ENCODE results near the gene TMPRSS4.

TMPRSS4 gene

GRCh38 chr11:118067006-118067405, 9.9 kb upstream of the TMPRSS4 start:
- no peak overlapping the region for H3K9ac ChIP-seq (ENCODE audit: low read depth, low read length)
- H3K27me3 ChIP-seq (ENCODE audit: control insufficient read depth, insufficient read depth, low read length), result no peaks in the 10 kb centered on the region
- H3K4me1 ChIP-seq (ENCODE audit: control insufficient read depth, insufficient read depth, low read length), result peaks cover 4% of the 10 kb centered on the region; the same call in 1 of the 2 replicates
- H3K9me3 ChIP-seq (ENCODE audit: control insufficient read depth, insufficient read depth, low read length), result no peaks in the 10 kb centered on the region
- H3K4me3 ChIP-seq (ENCODE audit: low read depth, low read length), result no peak overlapping the region
- no peak overlapping the region for H3K27ac ChIP-seq (ENCODE audit: low read depth, low read length)
- H3K36me3 ChIP-seq (ENCODE audit: control insufficient read depth, insufficient read depth, low read length), result no peaks in the 10 kb centered on the region

GRCh38 chr11:118068206-118068944, 8.5 kb upstream of the TMPRSS4 start:
- no peaks in the 10 kb centered on the region for H3K27me3 ChIP-seq (ENCODE audit: control insufficient read depth, insufficient read depth, low read length)
- H3K9me3 ChIP-seq (ENCODE audit: control insufficient read depth, insufficient read depth, low read length), result no peaks in the 10 kb centered on the region
- no peaks in the 10 kb centered on the region for H3K36me3 ChIP-seq (ENCODE audit: control insufficient read depth, insufficient read depth, low read length)
- no peak overlapping the region for H3K4me3 ChIP-seq (ENCODE audit: low read depth, low read length)
- H3K9ac ChIP-seq (ENCODE audit: low read depth, low read length), result no peak overlapping the region
- H3K4me1 ChIP-seq (ENCODE audit: control insufficient read depth, insufficient read depth, low read length), result peaks cover 4% of the 10 kb centered on the region; the same call in 1 of the 2 replicates
- H3K27ac ChIP-seq (ENCODE audit: low read depth, low read length), result no peak overlapping the region

- H3K4me3 ChIP-seq (ENCODE audit: low read depth, low read length), result no peak overlapping the region
- no peaks in the 10 kb centered on the region for H3K27me3 ChIP-seq (ENCODE audit: control insufficient read depth, insufficient read depth, low read length)
- H3K9ac ChIP-seq (ENCODE audit: low read depth, low read length), result no peak overlapping the region
- no peak overlapping the region for H3K27ac ChIP-seq (ENCODE audit: low read depth, low read length)
- peaks cover 4% of the 10 kb centered on the region; the same call in 1 of the 2 replicates for H3K4me1 ChIP-seq (ENCODE audit: control insufficient read depth, insufficient read depth, low read length)
- no peaks in the 10 kb centered on the region for H3K36me3 ChIP-seq (ENCODE audit: control insufficient read depth, insufficient read depth, low read length)
- H3K9me3 ChIP-seq (ENCODE audit: control insufficient read depth, insufficient read depth, low read length), result no peaks in the 10 kb centered on the region
Observed at GRCh38 chr11:118068945-118069612, 7.8 kb upstream of the TMPRSS4 start.

- Histone ChIP-seq H3K4me3 (ENCODE audit: low read depth, low read length) (no peak overlapping the region), H3K27me3 (ENCODE audit: control insufficient read depth, insufficient read depth, low read length) (no peaks in the 10 kb centered on the region), H3K36me3 (ENCODE audit: control insufficient read depth, insufficient read depth, low read length) (no peaks in the 10 kb centered on the region), H3K4me1 (ENCODE audit: control insufficient read depth, insufficient read depth, low read length) (peaks cover 7% of the 10 kb centered on the region; the same call in 1 of the 2 replicates), H3K27ac (ENCODE audit: low read depth, low read length) (no peak overlapping the region), H3K9ac (ENCODE audit: low read depth, low read length) (no peak overlapping the region), H3K9me3 (ENCODE audit: control insufficient read depth, insufficient read depth, low read length) (no peaks in the 10 kb centered on the region)
Observed at GRCh38 chr11:118071416-118072030, 5.4 kb upstream of the TMPRSS4 start.

- H3K36me3 ChIP-seq (ENCODE audit: control insufficient read depth, insufficient read depth, low read length), result no peaks in the 10 kb centered on the region
- H3K9me3 ChIP-seq (ENCODE audit: control insufficient read depth, insufficient read depth, low read length), result no peaks in the 10 kb centered on the region
- H3K4me3 ChIP-seq (ENCODE audit: low read depth, low read length), result no peak overlapping the region
- no peak overlapping the region for H3K27ac ChIP-seq (ENCODE audit: low read depth, low read length)
- no peak overlapping the region for H3K9ac ChIP-seq (ENCODE audit: low read depth, low read length)
- H3K27me3 ChIP-seq (ENCODE audit: control insufficient read depth, insufficient read depth, low read length), result no peaks in the 10 kb centered on the region
- H3K4me1 ChIP-seq (ENCODE audit: control insufficient read depth, insufficient read depth, low read length), result peaks cover 13% of the 10 kb centered on the region; the same call in 1 of the 2 replicates
Observed at GRCh38 chr11:118073554-118073953, 3.3 kb upstream of the TMPRSS4 start.

- Histone ChIP-seq H3K4me1 (ENCODE audit: control insufficient read depth, insufficient read depth, low read length) (peaks cover 13% of the 10 kb centered on the region; the same call in 1 of the 2 replicates), H3K4me3 (ENCODE audit: low read depth, low read length) (no peak overlapping the region), H3K27ac (ENCODE audit: low read depth, low read length) (no peak overlapping the region)
Observed at GRCh38 chr11:118074091-118074685, 2.7 kb upstream of the TMPRSS4 start.

GRCh38 chr11:118074785-118075184, 2.1 kb upstream of the TMPRSS4 start:
- H3K4me1 ChIP-seq (ENCODE audit: control insufficient read depth, insufficient read depth, low read length), result peaks cover 13% of the 10 kb centered on the region; the same call in 1 of the 2 replicates
- no peaks in the 10 kb centered on the region for H3K9me3 ChIP-seq (ENCODE audit: control insufficient read depth, insufficient read depth, low read length)
- no peaks in the 10 kb centered on the region for H3K27me3 ChIP-seq (ENCODE audit: control insufficient read depth, insufficient read depth, low read length)
- H3K4me3 ChIP-seq (ENCODE audit: low read depth, low read length), result no peak overlapping the region
- no peak overlapping the region for H3K27ac ChIP-seq (ENCODE audit: low read depth, low read length)
- no peak overlapping the region for H3K9ac ChIP-seq (ENCODE audit: low read depth, low read length)
- no peaks in the 10 kb centered on the region for H3K36me3 ChIP-seq (ENCODE audit: control insufficient read depth, insufficient read depth, low read length)

More at GRCh38 chr11:118074091-118074685, 2.7 kb upstream of the TMPRSS4 start:
- Histone ChIP-seq H3K36me3 (ENCODE audit: control insufficient read depth, insufficient read depth, low read length) (no peaks in the 10 kb centered on the region), H3K9ac (ENCODE audit: low read depth, low read length) (no peak overlapping the region), H3K9me3 (ENCODE audit: control insufficient read depth, insufficient read depth, low read length) (no peaks in the 10 kb centered on the region), H3K27me3 (ENCODE audit: control insufficient read depth, insufficient read depth, low read length) (no peaks in the 10 kb centered on the region)

- H3K27ac ChIP-seq (ENCODE audit: low read depth, low read length), result no peak overlapping the region
- H3K27me3 ChIP-seq (ENCODE audit: control insufficient read depth, insufficient read depth, low read length), result no peaks in the 10 kb centered on the region
- H3K4me3 ChIP-seq (ENCODE audit: low read depth, low read length), result no peak overlapping the region
- H3K4me1 ChIP-seq (ENCODE audit: control insufficient read depth, insufficient read depth, low read length), result peaks cover 16% of the 10 kb centered on the region
- no peak overlapping the region for H3K9ac ChIP-seq (ENCODE audit: low read depth, low read length)
- no peaks in the 10 kb centered on the region for H3K9me3 ChIP-seq (ENCODE audit: control insufficient read depth, insufficient read depth, low read length)
- H3K36me3 ChIP-seq (ENCODE audit: control insufficient read depth, insufficient read depth, low read length), result no peaks in the 10 kb centered on the region
Observed at GRCh38 chr11:118078911-118079411, 2.1 kb downstream of the TMPRSS4 start.

GRCh38 chr11:118079491-118079890, 2.6 kb downstream of the TMPRSS4 start:
- Histone ChIP-seq H3K4me1 (ENCODE audit: control insufficient read depth, insufficient read depth, low read length) (peaks cover 16% of the 10 kb centered on the region), H3K27ac (ENCODE audit: low read depth, low read length) (no peak overlapping the region), H3K9me3 (ENCODE audit: control insufficient read depth, insufficient read depth, low read length) (no peaks in the 10 kb centered on the region), H3K9ac (ENCODE audit: low read depth, low read length) (no peak overlapping the region), H3K4me3 (ENCODE audit: low read depth, low read length) (no peak overlapping the region), H3K27me3 (ENCODE audit: control insufficient read depth, insufficient read depth, low read length) (no peaks in the 10 kb centered on the region), H3K36me3 (ENCODE audit: control insufficient read depth, insufficient read depth, low read length) (no peaks in the 10 kb centered on the region)

- no peaks in the 10 kb centered on the region for H3K27me3 ChIP-seq (ENCODE audit: control insufficient read depth, insufficient read depth, low read length)
- H3K4me3 ChIP-seq (ENCODE audit: low read depth, low read length), result no peak overlapping the region
- no peaks in the 10 kb centered on the region for H3K9me3 ChIP-seq (ENCODE audit: control insufficient read depth, insufficient read depth, low read length)
- H3K9ac ChIP-seq (ENCODE audit: low read depth, low read length), result no peak overlapping the region
- no peaks in the 10 kb centered on the region for H3K36me3 ChIP-seq (ENCODE audit: control insufficient read depth, insufficient read depth, low read length)
- H3K27ac ChIP-seq (ENCODE audit: low read depth, low read length), result no peak overlapping the region
- H3K4me1 ChIP-seq (ENCODE audit: control insufficient read depth, insufficient read depth, low read length), result peaks cover 16% of the 10 kb centered on the region
Observed at GRCh38 chr11:118080296-118080695, 3.4 kb downstream of the TMPRSS4 start.

All from HUES48 (cell line).